HepG2 (cell line): ENCODE measurements around the gene NPPB. TPM values are rescaled to one million over a fixed set of nuclear protein-coding genes. Genes with fewer than 3 reads are reported as not detected.

Experiments used
- CCAR2 ChIP-seq: fragments of 200-400 bp; formaldehyde crosslinking; optimal IDR thresholded peaks from 2 replicates; pipeline ENCODE3; 2018; ENCODE audit warnings: low read depth, mild to moderate bottlenecking, low read length, moderate library complexity
- FUBP1 ChIP-seq: sonication (generic); formaldehyde crosslinking; IDR thresholded peaks from 2 replicates; pipeline ENCODE4 v1.5.1; 2020; ENCODE audit warnings: missing genetic modification reagents, mild to moderate bottlenecking, borderline replicate concordance
- HES4 ChIP-seq: sonication (generic); formaldehyde crosslinking; IDR thresholded peaks from 2 replicates; pipeline ENCODE4 v1.9.0; 2021; ENCODE audit warnings: mild to moderate bottlenecking, missing genetic modification reagents, borderline replicate concordance
- KDM3A ChIP-seq: IDR thresholded peaks from 2 replicates; pipeline ENCODE4 v1.6.1; 2018; ENCODE audit warnings: low read depth, missing compliant biosample characterization
- PCBP1 ChIP-seq: fragments of 200-400 bp; formaldehyde crosslinking; IDR thresholded peaks from 2 replicates; pipeline ENCODE4 v1.6.1; 2017; ENCODE audit warnings: mild to moderate bottlenecking, low read depth, low read length, borderline replicate concordance
- PRDM4 ChIP-seq: sonication (generic); formaldehyde crosslinking; IDR thresholded peaks from 2 replicates; pipeline ENCODE4 v1.9.0; 2021; ENCODE audit warnings: missing genetic modification reagents, borderline replicate concordance
- RCOR2 ChIP-seq: IDR thresholded peaks from 2 replicates; pipeline ENCODE4 v1.6.1; 2016; ENCODE audit warnings: missing biosample characterization, missing genetic modification reagents
- SALL1 ChIP-seq: sonication (generic); formaldehyde crosslinking; IDR thresholded peaks from 2 replicates; pipeline ENCODE4 v1.8.0; 2022; ENCODE audit warnings: mild to moderate bottlenecking, missing genetic modification reagents
- SMYD3 ChIP-seq: sonication (generic); formaldehyde crosslinking; IDR thresholded peaks from 2 replicates; pipeline ENCODE4 v1.8.1; 2023; ENCODE audit warnings: mild to moderate bottlenecking, missing genetic modification reagents
- SRY ChIP-seq: sonication (generic); formaldehyde crosslinking; IDR thresholded peaks from 2 replicates; pipeline ENCODE4 v1.8.0; 2022; ENCODE audit warnings: mild to moderate bottlenecking, missing genetic modification reagents
- TEF ChIP-seq: sonication (generic); formaldehyde crosslinking; IDR thresholded peaks from 2 replicates; pipeline ENCODE4 v1.5.0; 2020; ENCODE audit warnings: missing genetic modification reagents
- TFAP4 ChIP-seq: sonication (generic); IDR thresholded peaks from 2 replicates; pipeline ENCODE4 v1.6.1; 2016; ENCODE audit warnings: low read depth, borderline replicate concordance
- UBTF ChIP-seq: sonication (generic); formaldehyde crosslinking; IDR thresholded peaks from 2 replicates; pipeline ENCODE4 v1.4.0; 2020; ENCODE audit warnings: mild to moderate bottlenecking, missing genetic modification reagents
- ZNF574 ChIP-seq: sonication (generic); formaldehyde crosslinking; IDR thresholded peaks from 2 replicates; pipeline ENCODE4 v1.4.0; 2020; ENCODE audit warnings: missing genetic modification reagents
- ZNF615 ChIP-seq: sonication (generic); formaldehyde crosslinking; IDR thresholded peaks from 2 replicates; pipeline ENCODE4 v1.5.0; 2020; ENCODE audit warnings: mild to moderate bottlenecking, missing genetic modification reagents, borderline replicate concordance
- ZNF773 ChIP-seq: sonication (generic); formaldehyde crosslinking; IDR thresholded peaks from 2 replicates; pipeline ENCODE4 v1.4.0; 2020; ENCODE audit warnings: missing genetic modification reagents, borderline replicate concordance
- polyA plus RNA-seq, 8 experiments: library from polyadenylated mRNA; depleted of rRNA in 3 of 8; stranded (reverse) in 7 of 8; unstranded in 1 of 8; fragments of >200 nt; fragmentation: Illumina TruSeq in 4 of 8; extraction: Trizol in 4 of 8; gene quantifications; 2 replicates each; pipeline versions ENCODE4 v1.2.1 to v1.2.3, GENCODE V29; 2011 to 2016; ENCODE audit warnings: low read depth in 4 of 8, missing spikeins in 1 of 8, mixed read lengths in 1 of 8; ENCODE audit not compliant: insufficient read depth in 1 of 8
- total RNA-seq, 5 experiments: library from RNA; depleted of rRNA; stranded (reverse); fragments of >200 nt; fragmentation: Illumina TruSeq; extraction: Trizol; gene quantifications; 2 replicates each; pipeline ENCODE4 v1.2.3, GENCODE V29; 2016; ENCODE audit warnings: low read depth in 1 of 5

The NPPB gene
- total and polyA plus RNA-seq, 2 of the 13 experiments (the other 11 are each of a cell fraction or from before 2014, with no cell fraction given) = 1.9 TPM; not detected in 1

GRCh38 chr1:11858968-11859871 is 475 bp upstream of the NPPB start (continued):
- TF ChIP-seq FUBP1 = no peak
- TF ChIP-seq SRY (CRISPR knock-in tag) = peak; percentile 99; the same call in 1 of the 2 replicates
- no peak for TF ChIP-seq ZNF615 (CRISPR knock-in tag)
- peak; percentile 95 for TF ChIP-seq TEF (CRISPR knock-in tag)
- TF ChIP-seq RCOR2 (CRISPR knock-in tag) = no peak
- TF ChIP-seq ZNF574 = peak; percentile 90
- TF ChIP-seq TFAP4 = 0 out of 2 replicates have a peak, but pooled peaks have one; percentile 32
- TF ChIP-seq HES4 = peak; percentile 99
- TF ChIP-seq UBTF (CRISPR knock-in tag) = peak; percentile 57; the same call in 1 of the 2 replicates
- peak; percentile 97; the same call in 1 of the 2 replicates for TF ChIP-seq KDM3A (CRISPR knock-in tag)
- TF ChIP-seq SALL1 = peak; percentile 98
- TF ChIP-seq SMYD3 (CRISPR knock-in tag) = 0 out of 2 replicates have a peak, but pooled peaks have one; percentile 83
- no peak for TF ChIP-seq PRDM4
- peak; percentile 98; the same call in 1 of the 2 replicates for TF ChIP-seq ZNF773 (CRISPR knock-in tag)
- no peak for TF ChIP-seq PCBP1
- no peak for TF ChIP-seq CCAR2
